ENCODE measurements around the gene BCAS3.
"Not testable (repeated sequence)": the region's sequence is repeated elsewhere in the genome, so short reads cannot be mapped to it uniquely, and the experiment has no call there.

The BCAS3 gene

GRCh38 chr17:60748204-60748603 is 70.6 kb downstream of the BCAS3 start:
- no peak for DNase-seq

GRCh38 chr17:60749050-60749449 is 71.4 kb downstream of the BCAS3 start:
- DNase-seq = no peak

- no peak for DNase-seq
Measured at GRCh38 chr17:60749708-60750107, 72.1 kb downstream of the BCAS3 start.

GRCh38 chr17:60750640-60751039 is 73.0 kb downstream of the BCAS3 start:
- no peak for DNase-seq

DNA sequence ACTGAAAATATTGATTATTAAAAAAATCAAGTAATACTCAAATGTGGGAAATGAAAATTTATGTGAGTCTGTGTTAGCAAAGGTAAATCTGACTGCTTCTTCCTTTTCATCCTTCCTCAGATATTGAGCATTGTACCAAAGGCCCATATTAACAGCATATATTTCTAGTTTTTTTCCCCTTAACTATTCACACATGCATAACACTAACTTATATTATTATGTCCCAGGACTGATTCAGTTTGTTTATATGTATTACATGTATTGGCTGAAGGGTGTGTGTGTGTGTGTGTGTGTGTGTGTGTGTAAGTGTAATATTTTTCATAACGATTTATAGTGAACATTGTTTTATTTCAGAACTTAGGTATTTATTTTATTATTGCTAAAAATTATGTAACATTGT is 74.2 kb downstream of the BCAS3 start:
- DNase-seq = no peak

DNA sequence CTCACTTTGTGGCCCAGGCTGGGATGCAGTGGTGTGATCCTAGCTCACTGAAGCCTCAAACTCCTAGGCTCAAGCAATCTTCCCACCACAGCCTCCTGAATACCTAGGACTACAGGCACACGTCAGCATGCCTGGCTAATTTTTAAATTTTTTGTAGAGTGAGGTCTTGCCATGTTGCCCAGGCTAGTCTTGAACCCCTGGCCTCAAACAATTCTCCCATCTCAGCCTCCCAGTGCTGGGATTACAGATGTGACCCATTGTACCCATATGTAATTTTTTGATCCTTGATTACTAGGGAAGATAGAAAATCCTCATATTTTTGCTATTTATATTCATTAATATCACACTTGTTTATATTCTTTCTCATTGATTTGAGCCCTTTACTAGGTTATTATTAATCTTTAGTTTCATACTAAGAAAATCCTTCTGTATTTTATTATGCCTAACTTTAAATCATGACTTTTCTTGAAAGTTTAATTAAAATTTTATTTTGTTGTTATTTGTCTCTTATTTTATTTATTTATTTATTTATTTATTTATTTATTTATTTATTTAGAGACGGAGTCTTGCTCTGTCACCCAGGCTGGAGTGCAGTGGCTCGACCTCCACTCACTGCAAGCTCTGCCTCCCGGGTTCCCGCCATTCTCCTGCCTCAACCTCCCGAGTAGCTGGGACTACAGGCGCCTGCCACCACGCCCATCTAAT is 75.4 kb downstream of the BCAS3 start:
- no peak for DNase-seq

DNA sequence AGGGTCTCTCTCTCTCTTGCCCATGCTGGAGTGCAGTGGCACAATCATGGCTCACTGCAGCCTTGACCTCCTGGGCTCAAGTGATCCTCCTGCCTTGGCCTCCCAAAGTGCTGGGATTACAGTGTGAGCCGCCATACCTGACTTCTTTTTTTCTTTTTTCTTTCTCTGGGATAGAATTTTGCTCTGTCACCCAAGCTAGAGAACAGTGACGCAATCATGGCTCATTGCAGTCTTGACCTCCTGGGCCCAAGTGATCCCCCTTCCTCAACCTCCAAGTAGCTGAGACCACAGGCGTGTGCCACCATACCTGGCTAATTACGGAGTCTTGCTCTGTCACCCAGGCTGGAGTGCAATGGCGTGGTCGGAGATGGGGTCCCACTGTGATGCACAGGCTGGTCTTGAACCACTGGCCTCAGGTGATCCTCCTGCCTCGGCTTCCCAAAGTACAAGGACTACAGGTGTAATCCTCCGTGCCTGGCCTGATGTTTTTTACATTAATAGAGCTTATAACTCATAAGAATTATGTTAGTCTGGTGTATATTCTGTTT is 76.5 kb downstream of the BCAS3 start:
- DNase-seq = no peak

GRCh38 chr17:60756798-60757197 is 79.1 kb downstream of the BCAS3 start:
- DNase-seq = not testable (repeated sequence)

DNA sequence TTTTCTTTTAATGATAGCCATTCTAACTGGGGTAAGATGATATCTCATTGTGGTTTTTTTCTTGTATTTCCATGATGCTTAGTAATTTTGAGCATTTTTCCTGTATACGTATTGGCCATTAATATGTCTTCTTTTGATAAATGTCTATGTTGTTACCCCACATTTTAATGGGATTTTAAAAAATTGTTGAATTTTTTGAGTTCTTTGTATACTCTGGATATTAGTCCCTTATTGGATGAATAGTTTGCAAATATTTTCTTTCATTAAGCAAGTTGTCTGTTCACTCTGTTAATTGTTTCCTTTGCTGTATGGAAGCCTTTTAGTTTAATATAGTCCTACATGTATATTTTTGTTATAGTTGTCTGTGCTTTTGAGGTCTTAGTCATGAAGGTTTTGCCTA is 79.8 kb downstream of the BCAS3 start:
- DNase-seq = no peak

- no peak for DNase-seq
Measured at GRCh38 chr17:60759756-60760155, 82.1 kb downstream of the BCAS3 start.

- DNase-seq = not testable (repeated sequence)
Measured at GRCh38 chr17:60761301-60761700, 83.7 kb downstream of the BCAS3 start.

DNA sequence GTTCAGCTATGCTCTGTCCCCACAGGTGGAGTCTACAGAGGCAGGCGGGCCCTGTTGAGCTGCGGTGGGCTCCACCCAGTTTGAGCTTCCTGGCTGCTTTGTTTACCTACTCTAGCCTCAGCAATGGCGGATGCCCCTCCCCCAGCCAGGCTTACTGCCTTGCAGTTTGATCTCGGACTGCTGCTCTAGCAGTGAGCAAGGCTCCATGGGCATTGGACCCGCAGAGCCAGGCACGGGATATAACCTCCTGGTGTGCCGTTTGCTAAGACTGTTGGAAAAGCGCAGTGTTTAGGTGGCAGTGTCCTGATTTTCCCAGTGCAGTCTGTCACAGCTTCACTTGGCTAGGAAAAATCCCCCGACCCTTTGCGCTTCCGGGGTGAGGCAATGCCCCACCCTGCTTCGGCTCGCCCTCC is 89.1 kb downstream of the BCAS3 start:
- DNase-seq = no peak

GRCh38 chr17:60767744-60768308 is 90.2 kb downstream of the BCAS3 start:
- DNase-seq = no peak

DNA sequence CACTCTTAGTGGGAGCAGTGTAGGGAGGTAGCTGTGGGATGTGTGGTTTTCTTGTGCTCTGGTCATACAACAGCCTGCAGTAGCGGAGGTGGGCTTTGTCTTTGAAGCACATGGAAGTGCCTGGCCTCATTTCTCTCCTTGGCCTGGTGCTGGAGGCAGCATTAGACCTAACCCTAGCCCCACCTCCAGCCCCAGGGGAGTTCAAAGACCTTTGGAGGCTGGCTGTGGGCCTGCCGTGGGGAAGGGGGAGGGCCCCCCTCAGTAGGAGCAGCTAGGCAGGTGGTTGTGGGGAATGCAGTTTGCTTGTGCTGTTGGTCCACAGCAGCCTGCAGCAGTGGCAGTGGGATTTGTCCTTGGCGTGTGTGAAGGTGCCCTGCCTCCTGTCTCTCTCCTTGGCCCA is 91.7 kb downstream of the BCAS3 start:
- DNase-seq = no peak

DNA sequence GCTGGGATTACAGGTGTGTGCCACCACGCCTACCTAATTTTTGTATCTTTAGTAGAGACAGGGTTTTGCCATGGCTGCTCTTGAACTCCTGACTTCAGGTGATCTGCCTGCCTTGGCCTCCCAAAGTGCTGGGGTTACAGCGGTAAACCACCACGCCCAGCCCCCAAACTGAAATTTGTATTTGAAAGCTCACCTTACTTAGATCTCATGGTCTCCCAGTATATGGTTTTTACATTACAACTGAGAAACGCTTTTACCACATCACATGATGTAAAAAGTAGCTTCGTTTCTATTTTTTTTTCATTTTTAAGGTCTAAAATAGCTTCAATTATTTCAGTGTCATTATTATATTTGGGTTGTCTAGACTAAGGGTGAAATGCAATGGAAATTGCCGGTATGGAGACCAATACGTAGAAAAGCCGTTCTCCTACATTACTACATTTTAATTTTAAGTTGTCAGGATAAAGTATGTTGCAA is 93.3 kb downstream of the BCAS3 start:
- DNase-seq = no peak

DNA sequence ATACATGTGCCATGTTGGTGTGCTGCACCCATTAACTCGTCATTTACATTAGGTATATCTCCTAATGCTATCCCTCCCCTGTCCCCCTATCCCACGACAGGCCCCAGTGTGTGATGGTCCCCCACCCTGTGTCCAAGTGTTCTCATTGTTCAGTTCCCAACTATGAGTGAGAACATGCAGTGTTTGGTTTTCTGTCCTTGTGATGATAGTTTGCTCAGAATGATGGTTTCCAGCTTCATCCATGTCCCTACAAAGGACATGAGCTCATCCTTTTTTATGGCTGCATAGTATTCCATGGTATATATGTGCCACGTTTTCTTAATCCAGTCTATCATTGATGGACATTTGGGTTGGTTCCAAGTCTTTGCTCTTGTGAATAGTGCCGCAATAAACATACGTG is 94.0 kb downstream of the BCAS3 start:
- not testable (repeated sequence) for DNase-seq

- no peak for DNase-seq
Measured at GRCh38 chr17:60773552-60773951, 95.9 kb downstream of the BCAS3 start.

DNA sequence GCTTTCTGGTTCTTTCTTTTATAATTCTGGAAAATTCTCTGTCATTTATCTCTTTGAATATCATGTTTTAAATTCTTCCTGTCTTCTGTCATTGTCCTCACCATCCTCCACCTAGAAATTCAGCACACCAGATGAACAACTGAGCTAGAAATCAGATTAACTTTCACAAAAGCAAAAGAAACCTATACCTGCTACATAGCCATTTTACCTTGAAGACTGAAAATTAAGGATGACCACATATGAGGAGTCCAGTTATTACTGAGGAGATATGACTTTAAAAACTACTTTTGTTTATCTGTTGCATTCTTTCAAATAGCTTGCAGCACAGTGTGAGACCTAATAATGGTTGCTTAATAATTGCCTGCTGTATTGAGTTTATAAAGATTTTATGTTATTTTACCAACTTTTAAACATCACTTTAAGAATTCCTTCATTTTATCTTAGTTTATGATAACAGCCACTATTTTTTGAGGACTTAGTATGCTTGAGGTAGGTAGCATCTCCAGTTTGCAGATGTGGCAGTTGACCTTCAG is 104.3 kb downstream of the BCAS3 start:
- no peak for DNase-seq

GRCh38 chr17:60782742-60783141 is 105.1 kb downstream of the BCAS3 start:
- no peak for DNase-seq

DNA sequence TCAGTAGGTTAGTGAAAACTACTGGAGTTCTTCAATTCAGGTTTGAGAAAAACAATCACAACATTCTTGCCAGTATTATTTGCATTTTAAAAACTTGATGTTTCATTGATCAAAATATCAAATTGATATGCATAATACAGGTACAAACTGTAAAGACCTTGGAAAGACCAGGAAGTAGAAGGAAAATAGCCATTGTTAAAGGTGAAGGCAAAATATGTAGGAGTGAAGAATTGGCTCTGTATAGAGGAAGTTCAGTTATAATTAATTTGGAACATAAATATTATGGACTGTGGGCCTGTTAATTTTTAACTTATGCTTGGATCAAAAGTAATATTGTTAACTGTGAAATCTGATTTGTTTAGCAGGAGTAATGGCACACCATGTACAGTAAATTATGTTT is 112.6 kb downstream of the BCAS3 start:
- no peak for DNase-seq

GRCh38 chr17:60792250-60792898 is 114.7 kb downstream of the BCAS3 start:
- no peak for DNase-seq

DNA sequence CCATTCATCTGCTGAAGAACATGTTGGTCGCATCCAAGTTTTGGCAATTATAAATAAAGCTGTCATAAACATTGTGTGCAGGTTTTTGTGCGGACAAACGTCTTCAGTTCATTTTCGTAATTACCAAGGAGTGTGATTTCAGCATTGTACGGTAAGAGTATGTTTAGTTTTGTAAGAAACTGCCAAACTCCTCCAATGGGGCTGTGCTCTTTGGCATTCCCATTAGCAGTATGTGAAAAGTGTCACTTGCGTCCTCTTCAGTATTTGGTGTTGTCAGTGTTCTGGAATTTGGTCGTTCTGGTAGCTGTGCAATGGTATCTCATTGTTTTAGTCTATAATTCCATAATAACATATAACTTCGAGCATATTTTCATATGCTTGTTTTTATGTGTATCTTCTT is 120.9 kb downstream of the BCAS3 start:
- no peak for DNase-seq

- DNase-seq = no peak
Measured at GRCh38 chr17:60802377-60802776, 124.7 kb downstream of the BCAS3 start.

GRCh38 chr17:60803059-60803458 is 125.4 kb downstream of the BCAS3 start:
- DNase-seq = no peak
